CD4-positive, alpha-beta T cell (primary cell): ENCODE data around the gene CD300LF. TPM values are rescaled to one million over a fixed set of nuclear protein-coding genes. Genes with fewer than 3 reads are reported as not detected.
A peak's percentile ranks its signal among the peaks of the same experiment; 100 is the strongest.

ENCODE experiments used
- ATAC-seq: fragments of 200-7000 bp; cut with Tn5 transposase; one replicate; pipeline ENCODE4 v1.10.0; 2022; ENCODE audit warnings: mild to moderate bottlenecking; ENCODE audit not compliant: poor library complexity
- CTCF ChIA-PET: fragments of 350-600 bp; sonication (Branson Sonifier 250); formaldehyde crosslinking; loops from one replicate; lab custom pipeline; 2021; ENCODE audit warnings: antibody characterized with exemption, inconsistent platforms; lab: Charles Lee
- POLR2A ChIA-PET: fragments of 350-600 bp; sonication (Branson Sonifier 250); formaldehyde crosslinking; loops from one replicate; lab custom pipeline; 2021; ENCODE audit warnings: antibody characterized with exemption, inconsistent platforms; lab: Charles Lee
- DNase-seq, 14 experiments: peaks; one replicate each; pipeline ENCODE4 v3.0.0-alpha.2; 2013 to 2020; ENCODE audit warnings: mixed read lengths in 2 of 14
- H3K27ac ChIP-seq, 2 donors: one replicate each; pipeline versions ENCODE4 v1.5.1 to v1.7.0; 2013; ENCODE audit warnings: low read length in 2 of 2, low read depth in 1 of 2, mild to moderate bottlenecking in 1 of 2
- H3K27me3 ChIP-seq, 2 experiments: 1 replicate in 1 of 2; 2 replicates in 1 of 2; pipeline versions ENCODE4 v1.6.1 to v1.7.0; 2013; ENCODE audit warnings: low read length in 2 of 2, control low read depth in 1 of 2, mild to moderate bottlenecking in 1 of 2, moderate library complexity in 1 of 2; ENCODE audit not compliant: insufficient read depth in 2 of 2, control insufficient read depth in 1 of 2
- H3K36me3 ChIP-seq: one replicate; pipeline ENCODE4 v1.6.1; 2013; ENCODE audit warnings: low read length, control low read depth; ENCODE audit not compliant: insufficient read depth
- H3K4me1 ChIP-seq: one replicate; pipeline ENCODE4 v1.6.1; 2013; ENCODE audit warnings: low read length, control low read depth; ENCODE audit not compliant: insufficient read depth
- H3K4me3 ChIP-seq: one replicate; pipeline ENCODE4 v1.5.1; 2013; ENCODE audit warnings: mild to moderate bottlenecking, low read length, moderate library complexity
- H3K9me3 ChIP-seq, 2 experiments: 1 replicate in 1 of 2; 2 replicates in 1 of 2; pipeline versions ENCODE4 v1.6.1 to v1.7.0; 2013; ENCODE audit warnings: low read length in 2 of 2, mild to moderate bottlenecking in 2 of 2, control low read depth in 1 of 2, moderate library complexity in 1 of 2; ENCODE audit not compliant: control insufficient read depth in 1 of 2, insufficient read depth in 1 of 2
- H3K27ac Mint-ChIP-seq: one replicate; pipeline ENCODE4 v1.8.0; 2020; ENCODE audit warnings: mixed read lengths
- H3K27me3 Mint-ChIP-seq: one replicate; pipeline ENCODE4 v1.8.0; 2021; ENCODE audit warnings: mixed read lengths
- H3K36me3 Mint-ChIP-seq: one replicate; pipeline ENCODE4 v1.8.0; 2021; ENCODE audit warnings: low read depth, mixed read lengths
- H3K4me1 Mint-ChIP-seq: one replicate; pipeline ENCODE4 v1.8.0; 2021; ENCODE audit warnings: low read depth, mixed read lengths
- H3K4me3 Mint-ChIP-seq: one replicate; pipeline ENCODE4 v1.8.0; 2020; ENCODE audit warnings: mild to moderate bottlenecking, mixed read lengths
- H3K9me3 Mint-ChIP-seq: one replicate; pipeline ENCODE4 v1.8.0; 2020; ENCODE audit warnings: mixed read lengths
- intact Hi-C, 2 experiments: fragments of 100-400 bp; cut with DNase I in 1 of 2; cut with micrococcal nuclease in 1 of 2; formaldehyde crosslinking; loops; one replicate each; pipeline versions ENCODE4 v1.15.1 to v1.9.0; 2023 to 2025; cut with DNase I, micrococcal nuclease
- total RNA-seq, 174 experiments: library from RNA in 2 of 174; stranded (reverse) in 2 of 174; gene quantifications; one replicate each; pipeline ENCODE4 v1.2.3 and lab custom pipeline; 2021 to 2026
- TF ChIP-seq, protein P1 (sequence below): fragments of 200-600 bp; IDR thresholded peaks from one replicate; pipeline ENCODE4 v1.8.0; 2022; ENCODE audit warnings: antibody characterized with exemption, mild to moderate bottlenecking

CD300LF gene
- total RNA-seq, 2 experiments from 2014 or later: 0.39 to 1.0 TPM

DNA sequence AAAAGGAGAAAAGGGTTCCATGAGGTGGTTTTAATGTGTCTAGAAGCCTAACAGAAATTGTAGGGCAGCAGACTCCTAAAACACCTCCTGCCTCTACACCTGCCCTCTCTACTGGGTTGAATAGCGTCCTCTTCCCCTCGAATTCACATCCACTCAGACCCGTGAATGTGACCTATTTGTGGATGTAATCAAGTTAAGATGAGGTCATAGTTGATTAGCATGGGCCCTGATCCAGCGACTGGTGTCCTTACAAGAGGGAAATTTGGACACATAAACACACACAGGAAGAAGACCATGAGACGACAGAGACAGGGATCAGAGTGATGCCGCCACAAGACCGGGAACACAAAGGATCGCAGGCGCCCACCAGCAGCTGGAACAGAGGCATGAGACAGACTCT is 13.5 kb downstream of the CD300LF start:
- ChIA-PET POLR2A (no interaction called here), CTCF (no interaction called here)
- H3K9me3 ChIP-seq: no peaks in the 10 kb centered on the region
- Mint-ChIP-seq H3K27ac (no peak overlapping the region), H3K27me3 (no peaks in the 10 kb centered on the region), H3K36me3 (no peaks in the 10 kb centered on the region), H3K4me3 (no peak overlapping the region), H3K4me1 (no peaks in the 10 kb centered on the region), H3K9me3 (no peaks in the 10 kb centered on the region)
- ATAC-seq: no peak
- no peaks in the 10 kb centered on the region for H3K27me3 ChIP-seq
- no peak overlapping the region for H3K4me3 ChIP-seq
- no peak overlapping the region for H3K27ac ChIP-seq
- no peak for DNase-seq
- no peaks in the 10 kb centered on the region for H3K36me3 ChIP-seq
- TF ChIP-seq, protein P1, sequence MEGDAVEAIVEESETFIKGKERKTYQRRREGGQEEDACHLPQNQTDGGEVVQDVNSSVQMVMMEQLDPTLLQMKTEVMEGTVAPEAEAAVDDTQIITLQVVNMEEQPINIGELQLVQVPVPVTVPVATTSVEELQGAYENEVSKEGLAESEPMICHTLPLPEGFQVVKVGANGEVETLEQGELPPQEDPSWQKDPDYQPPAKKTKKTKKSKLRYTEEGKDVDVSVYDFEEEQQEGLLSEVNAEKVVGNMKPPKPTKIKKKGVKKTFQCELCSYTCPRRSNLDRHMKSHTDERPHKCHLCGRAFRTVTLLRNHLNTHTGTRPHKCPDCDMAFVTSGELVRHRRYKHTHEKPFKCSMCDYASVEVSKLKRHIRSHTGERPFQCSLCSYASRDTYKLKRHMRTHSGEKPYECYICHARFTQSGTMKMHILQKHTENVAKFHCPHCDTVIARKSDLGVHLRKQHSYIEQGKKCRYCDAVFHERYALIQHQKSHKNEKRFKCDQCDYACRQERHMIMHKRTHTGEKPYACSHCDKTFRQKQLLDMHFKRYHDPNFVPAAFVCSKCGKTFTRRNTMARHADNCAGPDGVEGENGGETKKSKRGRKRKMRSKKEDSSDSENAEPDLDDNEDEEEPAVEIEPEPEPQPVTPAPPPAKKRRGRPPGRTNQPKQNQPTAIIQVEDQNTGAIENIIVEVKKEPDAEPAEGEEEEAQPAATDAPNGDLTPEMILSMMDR: no peak
- H3K4me1 ChIP-seq: no peaks in the 10 kb centered on the region
- intact Hi-C loops: no loop called here

DNA sequence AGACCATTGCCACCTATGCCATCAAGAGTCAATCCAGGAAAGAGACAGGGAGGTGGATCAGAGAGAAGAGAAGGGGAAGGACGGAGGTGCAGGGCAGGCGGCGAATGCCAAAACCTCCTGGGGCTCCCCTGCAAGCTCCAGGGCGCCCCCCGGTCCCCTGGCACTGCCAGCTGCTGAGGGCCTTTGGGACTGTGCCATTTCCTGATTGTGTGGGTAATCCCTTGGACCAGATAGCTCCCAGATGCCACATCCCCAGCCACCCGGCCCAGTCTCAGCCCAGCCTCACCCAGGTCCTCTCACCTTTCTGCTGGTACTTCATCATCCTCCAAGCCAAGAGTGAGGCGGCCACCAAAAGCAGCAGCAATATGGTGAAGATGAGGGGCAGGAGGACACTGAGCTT is 14.7 kb downstream of the CD300LF start:
- ChIA-PET POLR2A (no interaction called here), CTCF (no interaction called here)
- H3K27ac ChIP-seq: no peak overlapping the region
- H3K27me3 ChIP-seq: no peaks in the 10 kb centered on the region
- H3K4me3 ChIP-seq: no peak overlapping the region
- ATAC-seq (no peak), DNase-seq (no peak)
- Mint-ChIP-seq H3K4me1 (no peaks in the 10 kb centered on the region), H3K36me3 (no peaks in the 10 kb centered on the region), H3K4me3 (no peak overlapping the region), H3K27me3 (no peaks in the 10 kb centered on the region), H3K9me3 (no peaks in the 10 kb centered on the region), H3K27ac (no peak overlapping the region)
- H3K4me1 ChIP-seq: no peaks in the 10 kb centered on the region
- intact Hi-C loops: no loop called here
- H3K9me3 ChIP-seq: no peaks in the 10 kb centered on the region
- no peaks in the 10 kb centered on the region for H3K36me3 ChIP-seq
- TF ChIP-seq, protein P1: no peak

DNA sequence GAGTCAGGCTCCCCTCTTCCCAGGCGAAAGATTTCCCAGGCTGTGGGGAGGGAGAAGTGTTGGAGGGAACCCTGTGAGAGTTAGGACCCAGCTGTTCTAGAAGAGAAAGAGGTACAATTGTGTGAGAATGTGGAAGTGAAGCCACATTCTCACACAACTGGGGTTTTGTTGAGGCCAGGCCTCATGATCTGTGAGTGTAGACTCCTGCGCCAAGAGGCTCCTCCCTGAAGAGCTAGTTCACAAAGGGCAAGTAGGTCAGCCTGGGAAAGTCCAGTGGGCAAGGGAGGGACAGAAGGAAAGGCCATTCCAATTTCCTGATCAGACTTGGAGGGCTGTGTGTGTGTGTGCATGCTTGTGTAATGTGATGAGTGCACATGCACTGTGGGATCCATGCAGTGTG is 15.2 kb downstream of the CD300LF start:
- no peaks in the 10 kb centered on the region for H3K27me3 Mint-ChIP-seq
- CTCF ChIA-PET: no interaction called here

More for the DNA sequence above, 15.2 kb downstream of the CD300LF start:
- no peaks in the 10 kb centered on the region for H3K4me1 ChIP-seq
- POLR2A ChIA-PET: no interaction called here
- H3K9me3 ChIP-seq: no peaks in the 10 kb centered on the region
- H3K4me1 Mint-ChIP-seq: no peaks in the 10 kb centered on the region
- H3K36me3 Mint-ChIP-seq: no peaks in the 10 kb centered on the region
- H3K27ac Mint-ChIP-seq: no peak overlapping the region
- no peak overlapping the region for H3K4me3 Mint-ChIP-seq
- TF ChIP-seq, protein P1: no peak
- H3K4me3 ChIP-seq: no peak overlapping the region
- ATAC-seq: no peak
- H3K36me3 ChIP-seq: no peaks in the 10 kb centered on the region
- no peak overlapping the region for H3K27ac ChIP-seq
- intact Hi-C loops: no loop called here
- peak in 1 of 14 experiments; percentile 22 for DNase-seq
- no peaks in the 10 kb centered on the region for H3K9me3 Mint-ChIP-seq
- H3K27me3 ChIP-seq: no peaks in the 10 kb centered on the region
